ENCODE measurements around the gene GNAT2.

The GNAT2 gene

DNA sequence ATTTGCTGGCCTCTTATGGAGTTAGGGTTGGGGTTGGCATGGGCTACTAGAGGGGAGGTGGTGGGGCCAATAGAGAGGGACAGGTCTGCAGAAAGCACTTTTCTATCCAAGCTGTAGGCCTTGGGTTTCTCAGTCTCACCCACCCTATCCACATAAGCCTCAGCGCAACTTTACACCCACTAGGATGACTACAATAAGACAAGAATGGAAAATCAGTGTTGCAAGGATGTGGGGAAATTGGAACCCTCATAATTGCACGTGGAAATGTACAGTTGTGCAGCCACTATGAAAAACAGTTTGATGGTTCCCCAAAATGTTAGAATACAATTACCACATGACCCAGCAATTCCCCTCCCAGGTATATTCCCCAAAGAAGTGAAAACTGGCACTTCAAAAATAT, 22.4 kb upstream of the GNAT2 start:
- no peak for DNase-seq

- DNase-seq, result no peak
Observed at GRCh38 chr1:109641078-109641740, 21.8 kb upstream of the GNAT2 start.

- DNase-seq, result no peak
Observed at GRCh38 chr1:109640285-109640865, 21.0 kb upstream of the GNAT2 start.

- DNase-seq, result no peak
Observed at GRCh38 chr1:109639841-109640184, 20.4 kb upstream of the GNAT2 start.

DNA sequence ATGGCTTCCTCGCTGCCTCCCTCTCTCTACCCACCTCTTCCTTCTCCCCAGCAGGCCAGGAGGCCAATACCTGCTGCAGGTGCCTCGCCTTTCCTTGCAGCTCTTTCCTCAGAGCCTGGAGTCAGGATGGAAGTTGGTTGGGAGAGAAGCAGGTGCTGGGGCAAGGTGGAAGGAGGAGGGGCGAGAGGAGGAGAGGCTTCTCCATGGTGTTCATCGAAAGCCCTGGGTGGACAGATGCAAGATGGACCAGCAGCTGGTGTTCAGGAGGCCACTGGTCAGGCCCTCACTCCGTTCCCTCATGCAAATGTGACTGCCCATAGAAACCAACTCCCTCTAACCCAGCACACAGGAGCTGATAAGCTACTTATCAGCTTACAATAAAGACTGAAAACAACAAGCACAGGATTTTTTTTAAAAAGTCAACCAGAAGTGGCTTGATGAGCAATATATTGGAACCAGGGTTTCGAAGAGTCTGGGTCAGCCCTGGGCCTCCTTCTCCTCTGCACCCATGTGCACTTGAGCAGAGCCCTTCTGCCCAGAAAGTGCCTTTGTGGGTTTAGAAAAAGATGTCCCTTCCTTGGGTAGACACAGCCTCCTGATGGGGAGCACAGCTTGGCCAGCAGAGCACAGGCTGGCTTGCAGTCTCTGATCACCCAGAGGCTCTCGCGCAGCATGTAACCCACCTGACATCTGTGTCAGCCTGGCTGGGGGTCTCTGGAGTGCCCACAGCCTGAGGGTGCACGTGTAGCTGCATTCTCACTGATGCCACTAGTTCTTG, 19.8 kb upstream of the GNAT2 start:
- DNase-seq, result no peak

DNA sequence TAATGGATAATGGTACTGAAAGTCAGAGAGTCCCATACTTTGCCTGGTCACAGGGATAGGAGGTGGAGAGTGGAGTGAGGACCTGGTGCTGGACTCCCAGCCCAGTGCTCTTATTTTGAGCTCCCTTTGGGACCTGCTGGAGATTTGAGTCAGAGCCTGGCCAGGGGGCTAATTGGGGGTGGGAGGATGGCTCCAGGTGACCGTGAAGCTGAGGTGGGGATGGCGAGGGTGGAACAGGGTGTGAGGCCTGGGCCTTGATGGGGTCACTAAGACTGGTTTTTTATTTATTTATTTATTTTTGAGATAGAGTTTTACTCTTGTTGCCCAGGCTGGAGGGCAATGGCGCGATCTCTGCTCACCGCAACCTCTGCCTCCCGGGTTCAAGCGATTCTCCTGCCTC, 18.0 kb upstream of the GNAT2 start:
- DNase-seq, result no peak

- no peak for DNase-seq
Observed at GRCh38 chr1:109636201-109636952, 17.0 kb upstream of the GNAT2 start.

GRCh38 chr1:109635862-109636200, 16.4 kb upstream of the GNAT2 start:
- no peak for DNase-seq

DNA sequence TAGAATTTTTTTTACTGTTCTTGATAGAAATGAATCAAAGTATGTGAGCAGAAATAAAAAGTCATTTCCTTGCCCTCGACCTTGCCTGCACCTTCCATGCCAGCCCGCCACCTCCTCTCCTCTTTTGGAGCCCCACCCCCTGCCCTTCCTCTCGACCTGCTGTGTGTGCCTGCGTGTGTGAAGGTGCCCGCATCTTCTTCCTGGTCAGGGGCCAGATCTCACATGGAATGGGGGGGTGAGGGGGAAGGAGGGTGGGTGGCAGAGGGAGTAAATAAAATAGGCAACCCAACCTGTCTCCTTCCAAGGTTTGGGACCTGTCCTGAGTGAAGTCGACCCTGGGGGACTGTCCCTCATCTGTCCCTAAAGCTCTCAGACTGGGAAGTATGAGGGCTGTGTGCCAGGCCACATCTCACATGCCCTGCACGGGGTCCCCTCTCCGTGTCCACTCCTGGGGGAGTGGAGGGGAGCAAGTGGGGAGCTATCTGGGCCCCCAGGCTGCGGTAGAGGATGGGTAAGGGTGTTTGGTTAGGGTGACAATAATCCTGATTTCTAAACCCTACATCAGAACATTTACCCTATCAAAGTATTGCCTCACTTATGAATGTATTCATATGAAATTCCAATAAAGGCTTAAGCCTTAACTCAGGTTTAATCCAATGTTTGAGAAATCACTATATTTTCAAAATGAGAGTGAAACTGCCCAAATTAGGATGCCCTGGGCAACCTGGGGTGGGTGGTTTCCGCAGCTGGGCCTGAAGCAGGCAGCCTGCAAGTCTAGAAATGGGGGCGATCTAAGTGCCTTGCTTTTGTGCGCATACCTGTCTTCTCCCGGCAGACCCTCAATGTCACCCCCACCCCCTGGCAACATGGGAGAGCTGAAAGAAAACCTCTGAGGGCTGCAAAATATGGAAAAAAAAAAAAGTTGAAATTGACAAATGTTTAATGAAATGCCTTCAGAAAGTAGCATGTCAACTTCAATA, 15.6 kb upstream of the GNAT2 start:
- no peak for DNase-seq

GRCh38 chr1:109634292-109634691, 14.9 kb upstream of the GNAT2 start:
- DNase-seq, result no peak

- DNase-seq, result no peak
Observed at GRCh38 chr1:109632671-109633346, 13.4 kb upstream of the GNAT2 start.

- no peak for DNase-seq
Observed at GRCh38 chr1:109631513-109632505, 12.4 kb upstream of the GNAT2 start.

- DNase-seq, result no peak
Observed at GRCh38 chr1:109630898-109631512, 11.6 kb upstream of the GNAT2 start.

GRCh38 chr1:109630081-109630897, 10.9 kb upstream of the GNAT2 start:
- DNase-seq, result no peak

GRCh38 chr1:109629372-109630030, 10.1 kb upstream of the GNAT2 start:
- no peak for DNase-seq

DNA sequence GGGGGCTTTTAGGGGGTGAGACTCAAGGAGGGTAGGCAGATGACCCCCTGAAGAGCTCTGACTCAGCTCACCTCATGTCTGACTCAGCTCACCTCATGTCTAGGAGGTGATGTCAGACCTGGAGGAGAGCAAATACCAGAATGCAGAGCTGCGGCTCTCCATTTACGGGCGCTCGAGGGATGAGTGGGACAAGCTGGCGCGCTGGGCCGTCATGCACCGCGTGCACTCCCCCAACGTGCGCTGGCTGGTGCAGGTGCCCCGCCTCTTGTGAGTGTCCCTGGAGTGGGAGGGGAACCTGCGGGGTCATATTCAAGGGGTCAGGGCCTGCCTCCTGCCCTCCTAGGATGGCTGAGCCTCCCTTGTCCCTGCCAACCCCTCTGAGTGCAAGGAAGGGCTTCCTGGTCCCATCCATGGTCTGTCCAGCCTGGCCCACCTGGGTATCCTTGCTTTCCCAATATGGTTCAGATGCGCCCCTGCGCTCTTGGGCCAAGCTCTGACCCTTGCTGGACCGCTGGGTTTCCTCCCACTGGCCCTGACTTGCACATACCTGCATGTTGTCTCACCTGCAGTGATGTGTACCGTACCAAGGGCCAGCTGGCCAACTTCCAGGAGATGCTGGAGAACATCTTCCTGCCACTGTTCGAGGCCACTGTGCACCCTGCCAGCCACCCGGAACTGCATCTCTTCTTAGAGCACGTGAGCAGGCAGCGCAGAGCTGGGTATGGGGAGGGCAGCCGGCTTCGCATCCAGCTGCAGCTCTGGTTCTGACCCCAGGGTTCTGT, 9.3 kb upstream of the GNAT2 start:
- no peak for DNase-seq

- no peak for DNase-seq
Observed at GRCh38 chr1:109627692-109628399, 8.4 kb upstream of the GNAT2 start.

Data from activated gamma-delta T cell (primary cell).